Measurements from ENCODE around the gene RBMS3.

RBMS3 gene

DNA sequence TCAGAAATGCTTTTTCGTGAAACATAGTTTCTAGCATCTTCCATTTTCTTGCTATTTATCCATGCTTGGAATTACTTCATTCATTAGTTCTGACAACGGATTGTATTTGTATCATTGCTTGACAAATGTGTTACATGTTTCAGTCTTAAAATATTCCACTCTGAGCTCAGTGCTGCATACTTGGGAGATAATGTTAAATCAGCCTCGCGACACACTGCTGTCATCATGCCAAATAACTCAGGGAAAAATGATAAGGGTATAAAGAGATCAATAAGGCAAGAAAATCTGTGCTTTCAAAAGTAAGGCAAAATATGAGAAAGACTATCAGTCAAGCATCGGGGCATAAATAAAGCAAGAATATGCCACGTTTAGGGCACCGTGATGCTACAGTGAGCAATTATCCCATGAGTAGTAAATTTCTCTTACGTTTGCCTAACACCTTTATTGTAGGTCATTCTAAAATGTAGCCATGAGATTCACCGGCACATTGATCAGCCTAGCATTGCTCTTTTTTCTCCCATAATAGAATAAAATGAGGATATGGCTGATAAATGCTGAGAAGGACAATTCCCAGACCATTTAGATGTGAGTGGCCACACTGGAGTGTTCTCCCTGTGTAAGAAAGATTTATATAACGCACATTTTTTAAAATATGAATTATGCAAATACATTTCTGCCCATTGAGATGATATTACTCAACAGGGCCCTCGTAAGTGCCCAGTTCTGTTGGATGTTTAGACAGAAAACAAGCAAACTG is 133.8 kb downstream of the RBMS3 start:
- CTCF ChIA-PET = no interaction called here
- no peak overlapping the region for H3K4me3 ChIP-seq (ENCODE audit: control insufficient read depth in 1 of 7, extremely low read depth in 1 of 7, insufficient read depth in 4 of 7, low read depth in 2 of 7, low read length in 6 of 7)
- no peak for DNase-seq
- H3K9me3 ChIP-seq (ENCODE audit: control extremely low read depth in 1 of 5, control insufficient read depth in 4 of 5, insufficient read depth in 2 of 5, low read depth in 1 of 5, low read length in 4 of 5) = peaks cover 0 to 3% (median 0%) of the 10 kb centered on the region in 5 experiments
- no peak overlapping the region for H3K27ac ChIP-seq (ENCODE audit: insufficient read depth in 1 of 2, low read depth in 1 of 2, low read length in 2 of 2, poor library complexity in 1 of 2, severe bottlenecking in 2 of 2)
- no peaks in the 10 kb centered on the region for H3K36me3 ChIP-seq (ENCODE audit: control insufficient read depth in 4 of 4, insufficient read depth in 4 of 4, low read length in 3 of 4)
- WGBS (ENCODE audit: insufficient coverage) = 99% methylated on average over 7 of the region's 11 CpGs
- H3K4me1 ChIP-seq (ENCODE audit: control extremely low read depth in 1 of 4, control insufficient read depth in 4 of 4, insufficient read depth in 4 of 4, low read length in 3 of 4) = peaks cover 0 to 16% (median 3%) of the 10 kb centered on the region in 4 experiments
- POLR2A ChIA-PET = interaction anchor here (0.7 kb wide), 1 partner anchor 76 kb away, joined by 3 read pairs; no protein-coding TSS in a partner anchor
- H3K27me3 ChIP-seq (replicated peaks in 2 of 5; ENCODE audit: control insufficient read depth in 4 of 5, insufficient read depth in 5 of 5, low read length in 4 of 5) = no peaks in the 10 kb centered on the region

DNA sequence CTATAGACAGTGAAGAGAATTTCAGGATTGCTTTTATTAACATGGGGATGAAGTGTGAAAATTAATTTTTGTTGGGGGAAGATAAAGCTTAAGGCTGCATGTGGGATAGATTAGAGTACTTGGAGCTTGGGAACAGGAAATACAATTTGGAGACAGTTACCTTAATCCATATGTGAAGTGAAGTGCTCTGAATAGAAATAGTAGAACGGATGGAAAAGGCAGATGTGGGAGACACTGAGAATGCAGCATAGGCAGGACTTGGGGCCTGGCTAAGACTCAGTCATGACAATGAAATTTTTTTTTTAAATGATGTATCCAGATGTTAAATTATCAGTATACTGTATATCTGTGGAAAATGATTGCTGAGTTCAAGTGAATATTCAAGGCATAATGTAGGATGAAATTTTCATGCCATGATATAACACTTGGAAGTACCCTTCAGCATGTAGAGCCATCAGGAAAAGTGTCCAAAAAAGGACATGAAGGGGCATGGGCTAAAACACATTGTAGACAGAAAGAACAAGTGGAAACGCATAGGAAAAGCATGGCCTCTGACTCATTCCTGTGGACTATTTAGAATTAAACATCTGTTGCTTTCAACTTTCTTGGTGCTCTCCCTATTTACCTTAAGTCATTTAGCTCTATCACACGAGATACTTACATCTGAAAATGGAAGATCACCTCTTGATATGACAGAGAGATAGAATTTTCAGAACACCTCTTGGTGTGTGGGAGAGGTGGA is 134.8 kb downstream of the RBMS3 start:
- H3K36me3 ChIP-seq (ENCODE audit: control insufficient read depth in 4 of 4, insufficient read depth in 4 of 4, low read length in 3 of 4) = no peaks in the 10 kb centered on the region
- no peaks in the 10 kb centered on the region for H3K27me3 ChIP-seq (replicated peaks in 2 of 5; ENCODE audit: control insufficient read depth in 4 of 5, insufficient read depth in 5 of 5, low read length in 4 of 5)
- H3K4me3 ChIP-seq (ENCODE audit: control insufficient read depth in 1 of 7, extremely low read depth in 1 of 7, insufficient read depth in 4 of 7, low read depth in 2 of 7, low read length in 6 of 7) = no peak overlapping the region
- H3K9me3 ChIP-seq (ENCODE audit: control extremely low read depth in 1 of 5, control insufficient read depth in 4 of 5, insufficient read depth in 2 of 5, low read depth in 1 of 5, low read length in 4 of 5) = peaks cover 0 to 3% (median 0%) of the 10 kb centered on the region in 5 experiments
- ChIA-PET CTCF (no interaction called here), POLR2A (no interaction called here)
- WGBS (ENCODE audit: insufficient coverage) = 100% methylated on average over 2 of the region's 3 CpGs
- DNase-seq = no peak
- peaks cover 0 to 16% (median 3%) of the 10 kb centered on the region in 4 experiments for H3K4me1 ChIP-seq (ENCODE audit: control extremely low read depth in 1 of 4, control insufficient read depth in 4 of 4, insufficient read depth in 4 of 4, low read length in 3 of 4)
- no peak overlapping the region for H3K27ac ChIP-seq (ENCODE audit: insufficient read depth in 1 of 2, low read depth in 1 of 2, low read length in 2 of 2, poor library complexity in 1 of 2, severe bottlenecking in 2 of 2)

DNA sequence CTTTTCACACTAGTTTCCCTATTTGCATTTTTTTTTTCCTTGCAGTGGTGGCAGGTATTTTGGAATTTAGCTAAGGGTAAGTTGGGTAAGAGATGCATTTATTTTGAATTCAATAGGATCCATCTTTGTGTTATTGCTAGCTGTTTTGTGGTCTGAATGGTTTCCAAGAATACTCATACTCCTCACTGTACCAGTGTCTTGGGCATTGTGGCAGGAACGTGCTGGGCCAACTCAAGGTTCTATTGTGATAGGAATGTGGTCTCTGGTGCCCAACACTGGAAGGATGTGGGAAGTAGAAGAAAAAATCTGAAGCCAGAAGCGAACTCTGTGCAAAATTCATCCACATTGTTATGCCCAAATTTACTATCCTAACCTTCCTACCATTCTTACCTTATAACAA is 135.6 kb downstream of the RBMS3 start:
- Histone ChIP-seq H3K4me1 (ENCODE audit: control extremely low read depth in 1 of 4, control insufficient read depth in 4 of 4, insufficient read depth in 4 of 4, low read length in 3 of 4) (peaks cover 0 to 13% (median 2%) of the 10 kb centered on the region in 4 experiments), H3K36me3 (ENCODE audit: control insufficient read depth in 4 of 4, insufficient read depth in 4 of 4, low read length in 3 of 4) (no peaks in the 10 kb centered on the region), H3K9me3 (ENCODE audit: control extremely low read depth in 1 of 5, control insufficient read depth in 4 of 5, insufficient read depth in 2 of 5, low read depth in 1 of 5, low read length in 4 of 5) (peaks cover 0 to 3% (median 0%) of the 10 kb centered on the region in 5 experiments), H3K27ac (ENCODE audit: insufficient read depth in 1 of 2, low read depth in 1 of 2, low read length in 2 of 2, poor library complexity in 1 of 2, severe bottlenecking in 2 of 2) (no peak overlapping the region), H3K27me3 (replicated peaks in 2 of 5; ENCODE audit: control insufficient read depth in 4 of 5, insufficient read depth in 5 of 5, low read length in 4 of 5) (no peaks in the 10 kb centered on the region), H3K4me3 (ENCODE audit: control insufficient read depth in 1 of 7, extremely low read depth in 1 of 7, insufficient read depth in 4 of 7, low read depth in 2 of 7, low read length in 6 of 7) (no peak overlapping the region)
- DNase-seq = no peak
- CTCF ChIA-PET = no interaction called here
- whole genome bisulfite sequencing (ENCODE audit: insufficient coverage) = no CpG with 5 or more reads among the region's 2 CpGs
- POLR2A ChIA-PET = no interaction called here

DNA sequence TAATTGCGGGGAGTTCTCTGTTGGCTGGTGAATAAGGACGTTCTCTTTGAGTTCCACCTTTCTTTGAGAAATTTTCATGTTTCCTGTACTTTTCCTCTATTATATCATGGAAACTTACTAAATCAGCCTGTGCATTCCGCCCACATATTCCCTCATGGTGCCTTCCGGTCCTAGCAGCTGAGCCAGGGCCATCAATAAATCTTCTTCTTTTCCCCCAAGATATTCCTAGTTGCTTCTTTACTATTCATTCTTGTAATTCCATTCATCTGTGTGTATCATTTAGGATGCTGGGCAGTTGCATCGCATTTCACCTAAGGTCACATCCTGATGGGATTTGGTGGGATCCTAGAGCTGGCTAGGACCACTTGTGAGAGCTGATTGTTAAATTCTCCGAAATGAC is 139.2 kb downstream of the RBMS3 start:
- Histone ChIP-seq H3K27ac (ENCODE audit: insufficient read depth in 1 of 2, low read depth in 1 of 2, low read length in 2 of 2, poor library complexity in 1 of 2, severe bottlenecking in 2 of 2) (no peak overlapping the region), H3K4me1 (ENCODE audit: control extremely low read depth in 1 of 4, control insufficient read depth in 4 of 4, insufficient read depth in 4 of 4, low read length in 3 of 4) (no peaks in the 10 kb centered on the region), H3K36me3 (ENCODE audit: control insufficient read depth in 4 of 4, insufficient read depth in 4 of 4, low read length in 3 of 4) (no peaks in the 10 kb centered on the region), H3K9me3 (ENCODE audit: control extremely low read depth in 1 of 5, control insufficient read depth in 4 of 5, insufficient read depth in 2 of 5, low read depth in 1 of 5, low read length in 4 of 5) (peaks cover 0 to 3% (median 0%) of the 10 kb centered on the region in 5 experiments), H3K27me3 (replicated peaks in 2 of 5; ENCODE audit: control insufficient read depth in 4 of 5, insufficient read depth in 5 of 5, low read length in 4 of 5) (no peaks in the 10 kb centered on the region), H3K4me3 (ENCODE audit: control insufficient read depth in 1 of 7, extremely low read depth in 1 of 7, insufficient read depth in 4 of 7, low read depth in 2 of 7, low read length in 6 of 7) (no peak overlapping the region)
- ChIA-PET POLR2A (interaction anchor here (0.6 kb wide), 1 partner anchor 24 kb away, joined by 4 read pairs; no protein-coding TSS in a partner anchor), CTCF (no interaction called here)
- DNase-seq = no peak
- 100% methylated on average over 3 of the region's 6 CpGs for WGBS (ENCODE audit: insufficient coverage)

DNA sequence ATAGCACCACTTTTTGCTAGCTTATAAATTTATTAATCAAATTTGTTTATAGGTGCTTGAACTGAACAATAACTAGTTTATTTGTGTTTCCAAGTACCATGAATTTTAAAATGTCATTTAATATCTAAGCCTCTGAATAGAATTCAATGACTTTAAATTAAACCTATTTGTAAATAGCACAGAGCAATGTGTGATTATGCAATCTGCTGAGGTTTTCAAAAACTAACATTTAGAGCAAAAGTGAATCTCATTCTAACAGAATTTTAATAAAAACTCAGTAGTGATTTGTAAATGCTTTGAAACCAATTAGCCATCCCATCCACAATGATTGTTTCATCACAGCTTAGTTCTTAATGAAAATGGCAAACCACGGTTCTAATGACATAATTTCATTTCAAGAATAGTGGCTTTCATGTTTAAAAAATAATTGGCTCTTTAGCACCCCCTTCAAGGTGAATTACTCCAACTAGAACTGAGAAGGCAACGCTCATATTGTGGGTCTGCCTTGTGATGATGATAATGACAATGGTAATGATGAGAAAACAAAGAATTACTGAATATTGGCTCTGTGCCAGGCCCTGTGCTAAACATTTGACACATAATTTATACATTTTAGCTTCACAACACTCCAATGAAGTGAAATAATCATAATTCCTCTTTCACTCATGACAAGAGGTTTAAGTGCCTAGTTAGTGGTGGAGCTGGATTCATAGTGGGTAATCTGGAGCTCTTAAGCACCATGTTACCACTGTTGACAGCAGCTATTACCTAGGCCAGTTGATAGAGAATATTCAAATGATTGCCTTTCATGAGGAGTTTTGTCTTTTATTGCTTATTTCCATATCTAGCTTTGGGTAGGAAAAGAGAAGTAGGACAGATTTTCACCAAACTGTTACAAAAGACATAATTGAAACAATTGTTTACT is 145.7 kb downstream of the RBMS3 start:
- H3K9me3 ChIP-seq (ENCODE audit: control extremely low read depth in 1 of 5, control insufficient read depth in 4 of 5, insufficient read depth in 2 of 5, low read depth in 1 of 5, low read length in 4 of 5) = no peaks in the 10 kb centered on the region
- POLR2A ChIA-PET = interaction anchor here (0.6 kb wide), 1 partner anchor 16 kb away, joined by 4 read pairs; no protein-coding TSS in a partner anchor
- H3K27ac ChIP-seq (ENCODE audit: insufficient read depth in 1 of 2, low read depth in 1 of 2, low read length in 2 of 2, poor library complexity in 1 of 2, severe bottlenecking in 2 of 2) = no peak overlapping the region
- H3K4me1 ChIP-seq (ENCODE audit: control extremely low read depth in 1 of 4, control insufficient read depth in 4 of 4, insufficient read depth in 4 of 4, low read length in 3 of 4) = no peaks in the 10 kb centered on the region
- no CpG with 5 or more reads among the region's 2 CpGs for WGBS (ENCODE audit: insufficient coverage)
- no peaks in the 10 kb centered on the region for H3K36me3 ChIP-seq (ENCODE audit: control insufficient read depth in 4 of 4, insufficient read depth in 4 of 4, low read length in 3 of 4)
- H3K27me3 ChIP-seq (replicated peaks in 2 of 5; ENCODE audit: control insufficient read depth in 4 of 5, insufficient read depth in 5 of 5, low read length in 4 of 5) = no peaks in the 10 kb centered on the region
- H3K4me3 ChIP-seq (ENCODE audit: control insufficient read depth in 1 of 7, extremely low read depth in 1 of 7, insufficient read depth in 4 of 7, low read depth in 2 of 7, low read length in 6 of 7) = no peak overlapping the region
- no peak for DNase-seq
- CTCF ChIA-PET = no interaction called here

DNA sequence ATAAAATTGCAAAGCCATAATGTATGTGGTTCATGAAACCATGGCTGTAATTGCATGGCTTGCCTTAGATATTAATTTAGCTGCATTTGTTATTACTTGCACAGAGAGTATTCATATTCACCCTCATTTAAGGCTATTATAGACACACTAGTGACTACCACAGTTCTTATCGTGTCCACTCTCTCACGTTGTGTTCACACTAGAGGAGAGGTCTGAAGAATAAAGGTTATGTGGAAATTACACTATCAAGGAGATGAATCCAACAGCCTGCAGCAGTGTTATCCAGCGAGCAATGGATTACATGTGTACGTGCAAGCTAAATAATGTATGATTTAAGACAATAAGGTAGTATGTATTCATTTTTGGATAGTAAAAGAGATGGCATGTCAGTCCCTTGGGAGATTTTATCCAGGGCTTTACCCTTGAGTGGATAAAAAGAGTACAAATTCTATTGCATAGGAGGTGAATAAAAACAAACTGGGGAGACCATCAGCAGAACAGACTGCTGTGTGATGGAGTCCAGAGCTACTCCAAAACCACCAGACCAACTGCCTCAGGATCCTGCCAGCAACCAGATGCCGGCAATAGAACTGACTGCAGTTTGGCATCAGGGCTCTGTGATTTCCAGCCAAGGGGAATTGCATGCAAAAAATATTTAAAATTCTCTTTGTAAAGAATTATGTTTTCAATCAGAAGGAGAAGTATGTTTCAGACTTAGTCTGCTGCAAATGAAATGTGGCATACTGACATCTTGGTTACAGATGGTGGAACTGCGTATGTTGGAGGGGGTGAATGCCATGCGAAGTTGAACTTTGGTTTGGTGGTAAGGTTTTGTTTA is 146.6 kb downstream of the RBMS3 start:
- Histone ChIP-seq H3K4me1 (ENCODE audit: control extremely low read depth in 1 of 4, control insufficient read depth in 4 of 4, insufficient read depth in 4 of 4, low read length in 3 of 4) (no peaks in the 10 kb centered on the region), H3K4me3 (ENCODE audit: control insufficient read depth in 1 of 7, extremely low read depth in 1 of 7, insufficient read depth in 4 of 7, low read depth in 2 of 7, low read length in 6 of 7) (no peak overlapping the region), H3K36me3 (ENCODE audit: control insufficient read depth in 4 of 4, insufficient read depth in 4 of 4, low read length in 3 of 4) (no peaks in the 10 kb centered on the region), H3K9me3 (ENCODE audit: control extremely low read depth in 1 of 5, control insufficient read depth in 4 of 5, insufficient read depth in 2 of 5, low read depth in 1 of 5, low read length in 4 of 5) (no peaks in the 10 kb centered on the region), H3K27me3 (replicated peaks in 2 of 5; ENCODE audit: control insufficient read depth in 4 of 5, insufficient read depth in 5 of 5, low read length in 4 of 5) (no peaks in the 10 kb centered on the region), H3K27ac (ENCODE audit: insufficient read depth in 1 of 2, low read depth in 1 of 2, low read length in 2 of 2, poor library complexity in 1 of 2, severe bottlenecking in 2 of 2) (no peak overlapping the region)
- ChIA-PET POLR2A (no interaction called here), CTCF (no interaction called here)
- no peak for DNase-seq
- 96% methylated on average over 4 of the region's 7 CpGs for WGBS (ENCODE audit: insufficient coverage)
